HFF-Myc (cell line): ENCODE data around the gene RPUSD4.

Experiments used
- DNase-seq: peaks from one replicate; pipeline ENCODE4 v3.0.0-alpha.2; 2011; ENCODE audit warnings: low read depth; ENCODE audit errors: extremely low read depth
- H3K4me3 ChIP-seq: replicated peaks from 2 replicates; pipeline ENCODE4 v1.5.1; 2011; ENCODE audit warnings: low read depth, mild to moderate bottlenecking, control low read depth, low read length
- TF ChIP-seq, protein P1 (sequence below): IDR thresholded peaks from 2 replicates; pipeline ENCODE4 v1.5.1; 2012; ENCODE audit warnings: mild to moderate bottlenecking, low read depth, low read length, control low read depth; ENCODE audit errors: missing control alignments

RPUSD4 gene

DNA sequence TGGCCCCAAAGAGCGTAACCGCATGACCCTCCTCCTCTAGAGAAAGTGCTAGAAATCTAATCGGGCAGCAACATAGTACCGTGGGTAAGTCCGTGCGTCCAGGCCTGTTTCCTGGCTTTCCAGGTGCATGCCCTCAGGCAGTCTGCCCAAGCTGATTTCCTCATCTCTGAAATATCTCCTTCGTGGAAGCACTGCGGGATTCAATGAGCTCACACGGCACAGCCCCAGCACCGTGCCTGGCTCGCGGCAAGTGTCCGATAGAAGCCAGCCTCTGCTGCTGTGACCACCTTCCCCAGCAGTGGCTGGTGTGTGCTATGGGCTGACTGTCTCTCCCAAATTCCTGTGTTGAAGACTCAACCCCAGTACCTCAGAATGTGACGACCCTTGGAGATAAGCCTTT is 20.7 kb downstream of the RPUSD4 start:
- TF ChIP-seq, protein P1, sequence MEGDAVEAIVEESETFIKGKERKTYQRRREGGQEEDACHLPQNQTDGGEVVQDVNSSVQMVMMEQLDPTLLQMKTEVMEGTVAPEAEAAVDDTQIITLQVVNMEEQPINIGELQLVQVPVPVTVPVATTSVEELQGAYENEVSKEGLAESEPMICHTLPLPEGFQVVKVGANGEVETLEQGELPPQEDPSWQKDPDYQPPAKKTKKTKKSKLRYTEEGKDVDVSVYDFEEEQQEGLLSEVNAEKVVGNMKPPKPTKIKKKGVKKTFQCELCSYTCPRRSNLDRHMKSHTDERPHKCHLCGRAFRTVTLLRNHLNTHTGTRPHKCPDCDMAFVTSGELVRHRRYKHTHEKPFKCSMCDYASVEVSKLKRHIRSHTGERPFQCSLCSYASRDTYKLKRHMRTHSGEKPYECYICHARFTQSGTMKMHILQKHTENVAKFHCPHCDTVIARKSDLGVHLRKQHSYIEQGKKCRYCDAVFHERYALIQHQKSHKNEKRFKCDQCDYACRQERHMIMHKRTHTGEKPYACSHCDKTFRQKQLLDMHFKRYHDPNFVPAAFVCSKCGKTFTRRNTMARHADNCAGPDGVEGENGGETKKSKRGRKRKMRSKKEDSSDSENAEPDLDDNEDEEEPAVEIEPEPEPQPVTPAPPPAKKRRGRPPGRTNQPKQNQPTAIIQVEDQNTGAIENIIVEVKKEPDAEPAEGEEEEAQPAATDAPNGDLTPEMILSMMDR: no peak
- DNase-seq: no peak
- no peak overlapping the region for H3K4me3 ChIP-seq

DNA sequence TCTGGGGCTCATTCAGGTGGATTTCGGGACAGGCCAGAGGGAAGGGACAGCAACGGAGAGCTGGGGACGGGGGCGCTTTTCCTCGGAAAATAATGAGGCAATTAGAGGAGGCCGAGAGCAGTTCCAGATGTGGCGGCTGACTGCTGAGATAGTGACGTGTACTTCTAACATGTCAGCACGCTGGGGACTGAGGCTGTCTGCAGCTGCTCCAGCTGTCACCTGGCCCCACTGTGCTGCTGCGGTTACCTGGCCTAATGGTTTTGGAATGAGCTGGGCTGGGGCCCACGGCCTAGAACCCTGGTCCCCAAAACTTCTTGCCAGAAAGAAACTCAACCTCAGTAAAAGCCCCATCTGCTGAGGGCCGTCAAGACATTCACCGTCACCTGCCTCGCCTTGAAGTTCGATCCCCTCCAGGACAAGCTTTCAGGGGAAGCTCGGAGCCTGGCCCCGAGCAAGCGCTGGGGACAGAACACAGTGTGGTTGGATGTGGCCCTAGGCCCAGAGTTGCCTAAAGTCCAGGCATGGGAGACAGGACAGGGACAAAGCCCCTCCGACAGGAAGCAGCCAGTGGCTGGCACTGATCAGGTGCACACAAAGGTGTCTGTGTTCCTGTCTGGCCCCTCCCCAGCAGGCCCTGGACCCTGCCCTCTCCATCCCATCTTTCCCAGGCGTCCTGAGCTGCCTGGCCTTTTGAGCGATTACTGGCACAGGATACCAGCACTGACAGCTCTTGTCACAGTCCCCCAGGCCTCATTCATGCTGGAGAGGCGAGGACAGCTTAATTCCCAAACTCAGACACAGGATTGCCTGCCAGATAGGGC is 22.1 kb downstream of the RPUSD4 start:
- no peak for DNase-seq
- no peak overlapping the region for H3K4me3 ChIP-seq
- TF ChIP-seq, protein P1: no peak

DNA sequence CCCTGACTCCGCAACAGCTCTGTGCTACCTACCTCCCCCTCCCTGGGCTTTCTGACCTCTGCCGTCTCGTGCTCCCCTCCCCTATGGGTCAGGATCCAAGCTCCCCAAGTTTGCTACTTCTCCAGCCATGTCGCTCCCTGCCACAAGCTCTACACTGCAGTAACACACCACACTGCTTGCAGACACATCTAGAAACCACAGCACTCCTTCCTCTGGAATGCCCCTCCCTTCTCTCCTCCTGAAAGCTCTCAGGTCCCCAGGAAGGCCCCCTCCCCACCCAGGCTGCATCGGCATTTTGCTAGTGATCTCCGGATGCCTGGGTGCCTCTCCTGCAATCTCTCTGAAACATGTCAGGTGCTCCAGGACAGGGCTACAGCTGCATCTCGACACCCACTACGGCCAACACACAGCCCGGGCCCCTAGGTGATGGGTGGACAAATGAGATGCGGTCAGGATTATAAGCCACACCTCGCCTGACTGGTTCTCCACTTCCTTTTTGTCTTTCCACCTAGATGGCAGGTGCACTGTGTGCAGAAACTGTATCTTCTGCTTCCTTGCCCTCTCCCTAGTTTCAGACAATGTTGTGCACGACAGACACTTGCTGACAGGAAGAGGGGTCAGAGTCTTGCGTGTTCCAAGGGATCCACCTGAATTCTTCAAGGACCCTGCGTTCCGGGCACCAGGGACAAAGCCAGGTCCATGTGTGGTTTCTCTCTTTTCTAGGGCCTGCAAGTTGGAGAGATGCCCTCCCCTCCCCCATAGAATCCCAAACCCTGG is 22.9 kb downstream of the RPUSD4 start:
- DNase-seq: no peak
- no peak overlapping the region for H3K4me3 ChIP-seq
- TF ChIP-seq, protein P1: no peak

DNA sequence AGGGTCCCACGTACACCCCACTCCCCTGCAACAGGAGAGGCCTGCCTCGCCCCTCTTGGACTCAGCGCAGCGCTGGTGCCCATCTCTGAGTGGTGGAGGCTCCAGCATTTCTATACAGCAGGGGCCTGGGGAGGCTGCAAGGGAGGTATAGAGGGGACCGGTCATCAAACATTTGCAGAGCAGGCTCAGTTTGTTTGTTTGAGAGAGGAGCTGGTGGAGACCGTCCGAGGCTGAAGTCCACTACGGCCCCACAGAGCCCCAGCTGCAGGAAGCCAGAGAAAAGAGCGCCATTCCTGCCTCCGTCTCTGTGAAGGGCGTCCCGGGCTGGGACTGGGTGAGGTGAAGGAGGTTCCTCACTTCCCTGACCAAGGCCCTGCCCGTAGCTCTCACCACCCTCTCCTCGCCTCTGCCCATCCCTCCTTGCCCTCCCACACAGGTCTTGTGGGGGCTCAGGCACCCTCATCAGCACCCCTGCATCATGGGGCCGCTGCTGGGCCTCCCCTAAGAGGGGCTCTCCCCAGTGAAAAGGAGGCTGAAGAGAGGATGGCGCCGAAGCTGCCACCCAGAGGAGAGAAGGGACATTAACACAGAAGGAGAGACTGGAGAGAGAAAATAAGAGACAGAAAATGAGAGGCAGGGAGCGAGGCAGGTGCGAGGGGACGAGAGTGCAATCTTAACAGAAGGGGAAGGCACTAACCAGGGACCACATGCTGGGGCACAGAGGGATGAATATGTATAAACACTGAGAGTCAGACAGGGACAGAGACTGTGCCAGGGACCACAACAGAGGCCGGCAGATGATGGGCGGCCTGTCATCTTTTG is 24.5 kb downstream of the RPUSD4 start:
- no peak for DNase-seq
- H3K4me3 ChIP-seq: no peak overlapping the region
- TF ChIP-seq, protein P1: no peak

DNA sequence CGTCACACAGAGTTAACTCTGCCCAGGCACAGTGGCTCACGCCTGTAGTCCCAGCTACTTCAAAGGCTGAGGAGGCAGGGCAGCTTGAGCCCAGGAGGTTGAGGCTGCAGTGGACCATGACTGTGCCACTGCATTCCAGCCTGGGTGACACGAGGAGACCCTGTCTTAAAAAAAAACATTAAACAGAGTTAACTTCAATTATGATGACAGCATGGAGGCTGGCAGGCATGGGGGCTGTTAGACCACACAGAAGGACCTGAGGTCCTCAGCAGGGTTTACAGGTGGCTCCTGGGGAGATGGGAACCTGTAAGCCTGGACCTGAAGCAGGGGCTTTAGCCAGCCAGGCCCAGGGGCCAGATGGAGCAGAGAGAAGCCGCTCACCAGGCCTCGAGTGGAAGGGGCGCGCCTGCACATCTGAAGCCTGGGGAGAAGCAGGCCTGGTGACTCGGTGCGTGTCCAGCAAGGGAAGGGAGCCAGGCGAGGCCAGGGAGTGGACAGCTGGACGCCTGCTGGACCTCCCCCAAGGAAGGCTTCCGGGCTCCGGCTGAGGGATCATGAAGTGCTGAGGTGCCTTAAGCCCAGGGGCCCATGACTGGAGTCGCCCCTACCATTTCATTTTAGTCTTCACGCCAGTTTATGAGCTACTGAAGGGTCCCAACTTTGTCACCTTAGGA is 25.3 kb downstream of the RPUSD4 start:
- H3K4me3 ChIP-seq: no peak overlapping the region
- no peak for DNase-seq
- TF ChIP-seq, protein P1: no peak

DNA sequence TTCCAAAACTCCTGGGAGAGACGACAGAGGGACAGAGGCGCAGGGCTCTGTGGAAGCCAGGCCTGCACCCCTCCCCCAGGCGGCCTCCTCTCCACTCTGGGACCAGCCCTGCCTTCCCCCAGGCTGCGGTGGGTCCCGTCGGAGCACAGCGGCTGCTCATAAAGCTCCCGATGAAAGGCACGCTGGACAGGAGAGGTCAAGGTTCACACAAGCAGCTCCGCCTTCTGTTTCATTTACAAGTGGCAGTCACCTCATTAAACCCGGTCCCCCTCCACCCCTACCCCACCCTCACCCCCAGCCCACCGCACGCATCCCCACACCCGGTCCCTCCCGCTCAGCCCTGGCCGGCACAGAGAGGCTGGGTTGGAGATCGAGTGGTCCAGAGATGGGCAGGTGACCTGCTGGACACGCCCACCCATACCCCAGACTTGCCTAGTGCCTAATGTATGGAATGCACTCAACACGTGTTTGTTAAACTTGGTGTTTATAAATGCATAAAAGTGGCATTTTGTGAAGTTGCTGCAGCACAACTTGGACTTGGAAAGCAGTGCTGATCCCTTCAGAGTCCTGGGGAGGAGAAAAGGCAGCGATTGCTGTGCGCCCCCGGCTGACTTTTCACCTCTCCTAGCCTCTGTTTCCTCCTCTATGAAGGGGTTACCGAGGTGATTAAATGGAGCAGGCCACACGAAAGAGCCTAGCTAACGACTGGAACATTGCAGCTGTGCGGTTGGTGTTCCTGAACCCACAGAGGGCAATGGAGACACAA is 26.0 kb downstream of the RPUSD4 start:
- TF ChIP-seq, protein P1: no peak
- DNase-seq: no peak
- H3K4me3 ChIP-seq: no peak overlapping the region
